SK-N-SH (cell line): ENCODE measurements around the gene EMX1. TPM values are rescaled to one million over a fixed set of nuclear protein-coding genes. Genes with fewer than 3 reads are reported as not detected.

ENCODE experiments used
- CTCF ChIA-PET: fragments of 300-600, 350-600 bp; formaldehyde crosslinking; extraction: SDS; loops from one replicate; lab custom pipeline; 2021; lab: Yijun Ruan, JAX
- POLR2A ChIA-PET: fragments of 350-600 bp; sonication (Branson Sonifier 250); formaldehyde crosslinking; extraction: SDS; loops from one replicate; lab custom pipeline; 2020; ENCODE audit warnings: antibody characterized with exemption, inconsistent platforms; lab: Yijun Ruan, JAX
- DNase-seq: peaks from one replicate; pipeline ENCODE4 v3.0.0; 2012
- H2AFZ ChIP-seq: fragments of 200-600 bp; sonication (generic); 2 replicates; pipeline ENCODE4 v1.8.1; 2016; ENCODE audit warnings: antibody characterized with exemption, mild to moderate bottlenecking, low read depth
- H3F3A ChIP-seq: fragments of 200-600 bp; sonication (generic); replicated peaks from 2 replicates; pipeline ENCODE3; 2016; ENCODE audit warnings: antibody characterized with exemption, mild to moderate bottlenecking; ENCODE audit not compliant: insufficient read depth
- H3K27ac ChIP-seq, 2 experiments: fragments of 200-500 bp in 1 of 2; fragments of 200-600 bp in 1 of 2; sonication (Bioruptor generic) in 1 of 2; sonication (generic), shearing (Covaris generic) in 1 of 2; 2 replicates each; pipeline versions ENCODE4 v1.5.1 to v1.6.1; 2014 to 2016; ENCODE audit warnings: low read depth in 2 of 2, inconsistent platforms in 1 of 2, low read length in 1 of 2, mild to moderate bottlenecking in 1 of 2, mixed read lengths in 1 of 2
- H3K27me3 ChIP-seq: fragments of 200-600 bp; sonication (generic), shearing (Covaris generic); 2 replicates; pipeline ENCODE4 v1.6.1; 2016; ENCODE audit warnings: mixed run types; ENCODE audit not compliant: insufficient read depth
- H3K36me3 ChIP-seq, 2 experiments: fragments of 200-500 bp in 1 of 2; fragments of 200-600 bp in 1 of 2; sonication (Bioruptor generic) in 1 of 2; sonication (generic) in 1 of 2; replicated peaks in 1 of 2; 2 replicates each; pipeline versions ENCODE3 to v1.5.1; 2014 to 2016; ENCODE audit warnings: low read length in 1 of 2, mild to moderate bottlenecking in 1 of 2; ENCODE audit not compliant: insufficient read depth in 2 of 2, control insufficient read depth in 1 of 2
- H3K4me1 ChIP-seq, 2 experiments: fragments of 200-500 bp in 1 of 2; fragments of 200-600 bp in 1 of 2; sonication (Bioruptor generic) in 1 of 2; sonication (generic), shearing (Covaris generic) in 1 of 2; 2 replicates each; pipeline versions ENCODE4 v1.5.1 to v1.6.1; 2014 to 2016; ENCODE audit warnings: low read depth in 1 of 2, low read length in 1 of 2, mixed run types in 1 of 2; ENCODE audit not compliant: insufficient read depth in 2 of 2, control insufficient read depth in 1 of 2
- H3K4me2 ChIP-seq: fragments of 200-600 bp; sonication (generic), shearing (Covaris generic); 2 replicates; pipeline ENCODE4 v1.6.1; 2017; ENCODE audit warnings: mixed run types
- H3K4me3 ChIP-seq, 2 experiments: fragments of 200-500 bp in 1 of 2; fragments of 200-600 bp in 1 of 2; sonication (Bioruptor generic) in 1 of 2; sonication (generic), shearing (Covaris generic) in 1 of 2; 2 replicates each; pipeline versions ENCODE4 v1.5.1 to v1.8.1; 2014 to 2016; ENCODE audit warnings: low read depth in 2 of 2, inconsistent platforms in 1 of 2, low read length in 1 of 2, mild to moderate bottlenecking in 1 of 2, mixed read lengths in 1 of 2, moderate library complexity in 1 of 2
- H3K79me2 ChIP-seq: fragments of 200-600 bp; sonication (generic); 2 replicates; pipeline ENCODE4 v1.8.1; 2017; ENCODE audit warnings: mild to moderate bottlenecking; ENCODE audit not compliant: insufficient read depth
- H3K9ac ChIP-seq: fragments of 200-600 bp; sonication (generic); 2 replicates; pipeline ENCODE4 v1.6.1; 2017; ENCODE audit warnings: mixed run types
- H3K9me2 ChIP-seq: fragments of 200-600 bp; sonication (generic); 2 replicates; pipeline ENCODE4 v1.6.1; 2017; ENCODE audit warnings: mixed run types
- H3K9me3 ChIP-seq: fragments of 200-600 bp; sonication (generic); 2 replicates; pipeline ENCODE4 v1.6.1; 2017; ENCODE audit warnings: mixed run types, mild to moderate bottlenecking, moderate library complexity
- H4K20me1 ChIP-seq: fragments of 200-600 bp; sonication (generic); 2 replicates; pipeline ENCODE4 v1.6.1; 2017; ENCODE audit warnings: mild to moderate bottlenecking, mixed run types; ENCODE audit not compliant: insufficient read depth
- CHD2 ChIP-seq: fragments of 150-350 bp; IDR thresholded peaks from 2 replicates; pipeline ENCODE4 v1.6.1; 2018; ENCODE audit warnings: low read length; ENCODE audit not compliant: partially characterized antibody
- ELF1 ChIP-seq: IDR thresholded peaks from 2 replicates; pipeline ENCODE4 v1.4.0; 2012
- EP300 ChIP-seq, 2 experiments: IDR thresholded peaks; 2 replicates each; pipeline versions ENCODE4 v1.4.0 to v1.6.1; 2012; ENCODE audit warnings: borderline replicate concordance in 1 of 2, low read depth in 1 of 2, low read length in 1 of 2
- EZH2phosphoT487 ChIP-seq: fragments of 200-600 bp; sonication (generic); IDR thresholded peaks from 2 replicates; pipeline ENCODE4 v1.6.1; 2017; ENCODE audit warnings: low read depth, mixed run types, mild to moderate bottlenecking, antibody characterized with exemption, moderate library complexity, borderline replicate concordance
- FOSL2 ChIP-seq: IDR thresholded peaks from 2 replicates; pipeline ENCODE4 v1.4.0; 2012; ENCODE audit warnings: low read depth, mild to moderate bottlenecking, moderate library complexity, borderline replicate concordance
- FOXJ3 ChIP-seq: sonication (generic); formaldehyde crosslinking; IDR thresholded peaks from 2 replicates; pipeline ENCODE4 v1.5.1; 2020; ENCODE audit warnings: mild to moderate bottlenecking, missing genetic modification reagents
- GABPA ChIP-seq: IDR thresholded peaks from 2 replicates; pipeline ENCODE4 v1.4.0; 2012; ENCODE audit warnings: low read depth, mild to moderate bottlenecking
- MXI1 ChIP-seq: IDR thresholded peaks from 2 replicates; pipeline ENCODE4 v1.6.1; 2012; ENCODE audit warnings: mild to moderate bottlenecking, low read depth, low read length, improper control_type of control experiment
- NFIC ChIP-seq: IDR thresholded peaks from 2 replicates; pipeline ENCODE4 v1.4.0; 2012; ENCODE audit warnings: borderline replicate concordance
- PBX3 ChIP-seq: IDR thresholded peaks from 2 replicates; pipeline ENCODE4; 2012
- POLR2AphosphoS5 ChIP-seq: IDR thresholded peaks from 2 replicates; pipeline ENCODE4 v1.6.1; 2012; ENCODE audit warnings: low read depth, low read length
- RAD21 ChIP-seq: IDR thresholded peaks from 2 replicates; pipeline ENCODE4 v1.6.1; 2012; ENCODE audit warnings: mild to moderate bottlenecking, low read length
- RCOR1 ChIP-seq: fragments of 150-350 bp; IDR thresholded peaks from 2 replicates; pipeline ENCODE4 v1.6.1; 2017; ENCODE audit warnings: antibody characterized with exemption, low read length
- SIN3A ChIP-seq: IDR thresholded peaks from 2 replicates; pipeline ENCODE4 v1.6.1; 2012; ENCODE audit warnings: low read depth, mild to moderate bottlenecking, low read length, moderate library complexity, borderline replicate concordance
- SMC3 ChIP-seq: IDR thresholded peaks from 2 replicates; pipeline ENCODE4 v1.6.1; 2012; ENCODE audit warnings: low read depth, low read length, improper control_type of control experiment
- TAF1 ChIP-seq: IDR thresholded peaks from 2 replicates; pipeline ENCODE4 v1.6.1; 2012; ENCODE audit warnings: low read depth, mild to moderate bottlenecking, low read length, moderate library complexity, borderline replicate concordance
- TCF12 ChIP-seq: IDR thresholded peaks from 2 replicates; pipeline ENCODE4 v1.4.0; 2012
- TEAD4 ChIP-seq: IDR thresholded peaks from 2 replicates; pipeline ENCODE4 v1.4.0; 2012; ENCODE audit warnings: mild to moderate bottlenecking, borderline replicate concordance; ENCODE audit not compliant: insufficient read depth
- YY1 ChIP-seq: IDR thresholded peaks from 2 replicates; pipeline ENCODE4 v1.4.0; 2012; ENCODE audit warnings: low read depth, mild to moderate bottlenecking
- WGBS: methylation state at CpG from one replicate; pipeline ENCODE4 v1.1.6; 2017; ENCODE audit warnings: low lambda C conversion rate; 5-methylcytosine and 5-hydroxymethylcytosine counted together
- polyA plus RNA-seq, 3 experiments: library from polyadenylated mRNA; depleted of rRNA; stranded (reverse); fragments of >200 nt; gene quantifications; 2 replicates each; pipeline ENCODE4 v1.2.3, GENCODE V29; 2012
- TF ChIP-seq, protein P1 (sequence below): IDR thresholded peaks from 2 replicates; pipeline ENCODE4 v1.4.0; 2012; ENCODE audit warnings: low read depth, borderline replicate concordance
- TF ChIP-seq, protein P2 (sequence below): fragments of 150-350 bp; IDR thresholded peaks from 2 replicates; pipeline ENCODE4 v1.6.1; 2017; ENCODE audit warnings: antibody characterized with exemption, low read length, low read depth, borderline replicate concordance
- TF ChIP-seq, protein P3 (sequence below): IDR thresholded peaks from 2 replicates; pipeline ENCODE4 v1.4.0; 2012; ENCODE audit warnings: low read depth
- TF ChIP-seq, protein P4 (sequence below): fragments of 150-350 bp; IDR thresholded peaks from 2 replicates; pipeline ENCODE4 v1.6.1; 2016; ENCODE audit warnings: mild to moderate bottlenecking, low read depth, low read length

Gene EMX1
- polyA plus RNA-seq, 1 of the 3 experiments (the other 2 are of a cell fraction) = not detected

DNA sequence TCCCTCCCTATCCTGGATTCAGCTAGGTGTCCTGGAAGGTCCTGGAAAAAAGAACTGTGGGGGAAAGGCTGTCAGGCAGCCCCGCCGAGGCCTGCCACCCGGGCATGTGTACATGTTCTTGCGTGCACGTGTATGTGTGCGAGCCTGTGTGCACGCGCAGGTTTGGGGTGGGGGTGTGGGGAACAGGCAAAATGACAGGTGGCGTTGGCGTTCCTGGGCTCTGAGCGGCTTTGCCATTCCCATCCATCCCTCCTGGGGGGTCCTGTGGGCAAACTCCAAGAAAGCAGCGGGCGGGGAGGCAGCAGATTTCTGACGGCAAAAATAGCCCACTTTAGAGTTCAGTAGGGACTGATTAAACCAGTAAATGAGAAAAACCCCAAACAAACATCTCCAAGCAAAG is 35.6 kb downstream of the EMX1 start (continued):
- TF ChIP-seq, protein P1, sequence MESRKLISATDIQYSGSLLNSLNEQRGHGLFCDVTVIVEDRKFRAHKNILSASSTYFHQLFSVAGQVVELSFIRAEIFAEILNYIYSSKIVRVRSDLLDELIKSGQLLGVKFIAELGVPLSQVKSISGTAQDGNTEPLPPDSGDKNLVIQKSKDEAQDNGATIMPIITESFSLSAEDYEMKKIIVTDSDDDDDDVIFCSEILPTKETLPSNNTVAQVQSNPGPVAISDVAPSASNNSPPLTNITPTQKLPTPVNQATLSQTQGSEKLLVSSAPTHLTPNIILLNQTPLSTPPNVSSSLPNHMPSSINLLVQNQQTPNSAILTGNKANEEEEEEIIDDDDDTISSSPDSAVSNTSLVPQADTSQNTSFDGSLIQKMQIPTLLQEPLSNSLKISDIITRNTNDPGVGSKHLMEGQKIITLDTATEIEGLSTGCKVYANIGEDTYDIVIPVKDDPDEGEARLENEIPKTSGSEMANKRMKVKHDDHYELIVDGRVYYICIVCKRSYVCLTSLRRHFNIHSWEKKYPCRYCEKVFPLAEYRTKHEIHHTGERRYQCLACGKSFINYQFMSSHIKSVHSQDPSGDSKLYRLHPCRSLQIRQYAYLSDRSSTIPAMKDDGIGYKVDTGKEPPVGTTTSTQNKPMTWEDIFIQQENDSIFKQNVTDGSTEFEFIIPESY = no peak
- TF ChIP-seq MXI1 (no peak), FOXJ3 (no peak), CHD2 (no peak)

- H3K4me2 ChIP-seq = no peak overlapping the region
- H3K27ac ChIP-seq = no peak overlapping the region
- H3K9me3 ChIP-seq = no peaks in the 10 kb centered on the region
- no peaks in the 10 kb centered on the region for H3K36me3 ChIP-seq
- no peaks in the 10 kb centered on the region for H3K27me3 ChIP-seq
- ChIA-PET POLR2A (no interaction called here), CTCF (interaction anchor here (1.7 to 4.1 kb wide), 2 partner anchors 26 to 61 kb away, joined by 3 to 20 read pairs; no protein-coding TSS in a partner anchor)
- H3K4me3 ChIP-seq = no peak overlapping the region
- no peak overlapping the region for H2AFZ ChIP-seq
- H3K9ac ChIP-seq = no peak overlapping the region
- no peaks in the 10 kb centered on the region for H4K20me1 ChIP-seq
- no peaks in the 10 kb centered on the region for H3F3A ChIP-seq
- H3K9me2 ChIP-seq = no peaks in the 10 kb centered on the region
- DNase-seq = no peak
- H3K79me2 ChIP-seq = no peaks in the 10 kb centered on the region
- H3K4me1 ChIP-seq = no peaks in the 10 kb centered on the region
- 100% methylated on average over 1 of the region's 1 CpG for WGBS
- TF ChIP-seq CHD2 (no peak), RCOR1 (no peak), POLR2AphosphoS5 (no peak), EZH2phosphoT487 (no peak), MXI1 (no peak), FOSL2 (no peak), SMC3 (no peak), ELF1 (no peak)
- TF ChIP-seq, protein P2, sequence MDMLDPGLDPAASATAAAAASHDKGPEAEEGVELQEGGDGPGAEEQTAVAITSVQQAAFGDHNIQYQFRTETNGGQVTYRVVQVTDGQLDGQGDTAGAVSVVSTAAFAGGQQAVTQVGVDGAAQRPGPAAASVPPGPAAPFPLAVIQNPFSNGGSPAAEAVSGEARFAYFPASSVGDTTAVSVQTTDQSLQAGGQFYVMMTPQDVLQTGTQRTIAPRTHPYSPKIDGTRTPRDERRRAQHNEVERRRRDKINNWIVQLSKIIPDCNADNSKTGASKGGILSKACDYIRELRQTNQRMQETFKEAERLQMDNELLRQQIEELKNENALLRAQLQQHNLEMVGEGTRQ = no peak
These were observed 36.2 kb downstream of the EMX1 start for GRCh38 chr2:72953528-72953927.

GRCh38 chr2:72953976-72954375 is 36.7 kb downstream of the EMX1 start:
- 92% methylated on average over 4 of the region's 4 CpGs for WGBS
- CTCF ChIA-PET = interaction anchor here (1.7 to 4.1 kb wide), 2 partner anchors 27 to 61 kb away, joined by 3 to 20 read pairs; no protein-coding TSS in a partner anchor
- Histone ChIP-seq H4K20me1 (no peaks in the 10 kb centered on the region), H3K9me2 (no peaks in the 10 kb centered on the region), H3K9me3 (no peaks in the 10 kb centered on the region), H3K27me3 (no peaks in the 10 kb centered on the region), H3K79me2 (no peaks in the 10 kb centered on the region), H2AFZ (no peak overlapping the region), H3K9ac (no peak overlapping the region), H3K4me2 (no peak overlapping the region), H3K4me3 (no peak overlapping the region), H3K4me1 (no peaks in the 10 kb centered on the region), H3K36me3 (no peaks in the 10 kb centered on the region), H3K27ac (no peak overlapping the region), H3F3A (no peaks in the 10 kb centered on the region)
- POLR2A ChIA-PET = no interaction called here
- DNase-seq = no peak
- TF ChIP-seq, protein P3, sequence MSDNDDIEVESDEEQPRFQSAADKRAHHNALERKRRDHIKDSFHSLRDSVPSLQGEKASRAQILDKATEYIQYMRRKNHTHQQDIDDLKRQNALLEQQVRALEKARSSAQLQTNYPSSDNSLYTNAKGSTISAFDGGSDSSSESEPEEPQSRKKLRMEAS = no peak
- TF ChIP-seq SIN3A (no peak), PBX3 (no peak), EP300 (IDR thresholded peaks at IDR 0.05; ENCODE audit: borderline replicate concordance in 1 of 2, low read depth in 1 of 2, low read length in 1 of 2) (no peak), TEAD4 (no peak), FOXJ3 (no peak), POLR2AphosphoS5 (no peak), TAF1 (no peak), RAD21 (no peak), YY1 (no peak), CHD2 (no peak), NFIC (no peak), GABPA (no peak), TCF12 (no peak), SMC3 (no peak)
- TF ChIP-seq, protein P4, sequence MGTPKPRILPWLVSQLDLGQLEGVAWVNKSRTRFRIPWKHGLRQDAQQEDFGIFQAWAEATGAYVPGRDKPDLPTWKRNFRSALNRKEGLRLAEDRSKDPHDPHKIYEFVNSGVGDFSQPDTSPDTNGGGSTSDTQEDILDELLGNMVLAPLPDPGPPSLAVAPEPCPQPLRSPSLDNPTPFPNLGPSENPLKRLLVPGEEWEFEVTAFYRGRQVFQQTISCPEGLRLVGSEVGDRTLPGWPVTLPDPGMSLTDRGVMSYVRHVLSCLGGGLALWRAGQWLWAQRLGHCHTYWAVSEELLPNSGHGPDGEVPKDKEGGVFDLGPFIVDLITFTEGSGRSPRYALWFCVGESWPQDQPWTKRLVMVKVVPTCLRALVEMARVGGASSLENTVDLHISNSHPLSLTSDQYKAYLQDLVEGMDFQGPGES = no peak
